CD4-positive, alpha-beta T cell treated with Interleukin-17A for 4 hours (primary cell): ENCODE results near the gene PDCL2.
"Not testable (repeated sequence)": the region's sequence is repeated elsewhere in the genome, so short reads cannot be mapped to it uniquely, and the experiment has no call there.

Experiments
- DNase-seq: peaks from one replicate; pipeline ENCODE4 v3.0.0-alpha.2; 2020; ENCODE audit warnings: mixed read lengths

Gene PDCL2

DNA sequence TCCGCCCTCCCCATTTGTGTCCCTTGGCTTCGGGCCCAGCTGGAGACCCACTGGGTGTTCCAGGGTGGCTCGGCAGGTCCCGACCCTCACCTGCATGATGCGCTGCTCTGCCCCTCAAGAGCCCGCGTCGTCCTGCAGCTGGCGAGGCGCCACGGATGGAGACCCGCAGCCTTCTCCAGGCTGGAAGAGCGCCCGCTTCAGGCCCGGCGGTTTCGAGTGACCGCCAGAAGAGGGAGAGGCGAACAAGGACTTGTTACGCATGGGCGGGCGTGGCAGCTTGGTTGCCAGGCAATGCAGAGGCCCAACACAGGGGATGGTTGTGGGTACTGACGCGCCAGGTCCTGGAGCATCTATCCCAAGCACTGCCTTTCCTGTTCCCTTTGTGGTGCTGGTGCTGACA lies at the start of gene PDCL2:
Gene PDCL2 (minus strand): TSS at position 232 of the 400 bp plus-strand sequence. CDS start 136 bp downstream, at position 96.
- no peak for DNase-seq

DNA sequence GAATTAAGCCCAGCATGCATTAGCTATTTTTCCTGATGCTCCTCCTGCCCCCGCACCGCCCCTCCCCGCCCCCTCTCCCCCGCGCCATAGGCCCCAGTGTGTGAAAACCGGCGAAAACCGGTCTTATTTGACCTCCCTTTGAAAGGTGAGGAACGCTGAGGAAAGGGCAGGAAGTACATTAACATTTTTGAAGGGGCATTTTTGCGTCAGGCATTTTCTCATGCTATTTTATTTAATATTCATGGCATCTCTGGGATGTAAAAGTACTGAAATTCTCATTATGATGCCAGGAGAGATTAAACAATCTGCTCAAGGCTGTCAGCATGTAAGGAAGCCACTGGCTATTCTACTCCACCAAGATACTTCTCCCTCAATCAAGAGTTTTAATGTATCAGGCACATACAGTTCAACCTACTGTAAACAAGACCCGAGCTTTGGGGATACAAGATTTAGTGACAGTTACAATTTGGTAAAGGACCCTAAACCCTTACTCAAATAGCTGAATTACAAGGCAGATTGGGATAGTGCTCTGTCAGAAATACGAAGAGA lies 45.3 kb upstream of the PDCL2 start:
- DNase-seq: no peak

DNA sequence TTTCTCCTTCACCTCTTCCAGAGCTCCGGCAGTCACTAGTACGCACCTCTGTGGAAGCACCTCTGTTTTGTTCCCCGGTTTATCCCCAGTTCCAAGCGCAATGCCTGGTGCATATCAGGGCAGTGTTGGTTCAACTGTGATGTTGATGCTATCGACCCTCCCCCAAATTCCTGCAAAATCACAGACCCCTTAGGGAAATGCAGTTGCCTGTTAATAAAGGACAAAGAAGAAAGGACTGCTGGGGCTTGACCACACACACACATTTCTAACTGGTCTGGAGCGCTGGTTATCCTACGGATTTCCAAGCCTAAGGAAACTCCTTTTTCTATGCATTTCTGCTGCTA lies 44.6 kb upstream of the PDCL2 start:
- DNase-seq: no peak

GRCh38 chr4:55635741-55636655 lies 44.0 kb upstream of the PDCL2 start, which contains the start of gene NMU:
NMU (minus strand) TSS chr4:55636298; CDS start chr4:55636192, 106 bp downstream.
- peak; percentile 27 for DNase-seq

DNA sequence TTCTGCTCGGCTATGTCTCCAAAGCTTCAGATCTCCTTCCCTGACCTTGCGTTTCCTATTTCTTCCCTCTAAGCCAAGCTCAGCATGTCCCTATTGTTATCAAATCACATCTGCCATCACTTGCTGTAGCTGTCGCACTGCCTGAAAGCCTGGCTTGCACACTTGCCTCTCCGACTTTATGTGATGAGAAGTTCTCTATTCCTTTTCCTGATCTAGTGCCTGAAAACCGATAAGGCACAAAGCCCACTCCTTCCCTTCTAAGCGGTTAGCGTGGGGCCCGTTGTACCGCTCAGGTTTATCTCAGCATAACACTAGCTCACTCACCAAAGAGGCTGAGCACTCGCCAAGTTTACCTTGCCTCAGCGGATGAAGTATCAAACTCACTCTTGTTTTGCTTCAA lies 43.2 kb upstream of the PDCL2 start:
- DNase-seq: no peak

GRCh38 chr4:55634417-55635128 lies 42.5 kb upstream of the PDCL2 start:
- no peak for DNase-seq

DNA sequence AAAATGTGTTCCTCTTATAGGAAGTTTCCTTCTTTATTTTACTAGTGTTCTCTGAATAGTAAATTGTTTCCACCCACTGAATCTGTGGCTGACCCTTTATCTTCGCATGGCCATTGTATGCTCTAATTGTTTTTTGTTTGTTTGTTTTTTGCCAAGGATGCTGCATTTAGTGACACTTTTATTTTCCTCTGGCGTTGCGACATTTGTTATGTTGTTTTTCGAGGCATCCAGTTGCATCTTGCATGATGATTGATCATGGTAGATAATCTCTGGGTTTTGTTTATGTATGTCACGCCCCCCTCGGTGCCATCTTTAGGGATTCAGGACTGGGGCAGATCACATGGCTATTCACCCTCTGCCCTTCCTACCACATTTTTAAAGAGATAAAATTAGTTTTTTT lies 41.9 kb upstream of the PDCL2 start:
- no peak for DNase-seq

DNA sequence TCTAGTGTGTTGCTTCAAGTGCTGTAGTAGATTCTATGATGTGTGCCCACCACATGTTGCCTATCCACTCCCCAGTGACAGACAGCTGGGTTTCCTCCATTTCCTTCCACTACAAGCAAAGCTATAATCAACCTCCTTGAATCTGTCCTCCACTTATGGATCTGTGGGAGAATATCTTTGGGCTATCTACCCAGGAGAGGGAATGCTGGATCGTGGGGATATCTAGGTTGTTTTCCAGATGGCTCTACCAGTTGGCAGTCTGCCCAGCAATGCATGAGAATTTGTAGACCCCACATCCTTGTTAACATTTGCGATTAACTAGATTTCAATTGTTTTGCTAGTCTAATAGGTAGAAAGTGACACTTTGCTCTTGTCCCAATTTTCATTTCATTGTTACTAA lies 33.8 kb upstream of the PDCL2 start:
- no peak for DNase-seq

- DNase-seq: not testable (repeated sequence)
Measured at GRCh38 chr4:55624063-55624462, 32.0 kb upstream of the PDCL2 start.

DNA sequence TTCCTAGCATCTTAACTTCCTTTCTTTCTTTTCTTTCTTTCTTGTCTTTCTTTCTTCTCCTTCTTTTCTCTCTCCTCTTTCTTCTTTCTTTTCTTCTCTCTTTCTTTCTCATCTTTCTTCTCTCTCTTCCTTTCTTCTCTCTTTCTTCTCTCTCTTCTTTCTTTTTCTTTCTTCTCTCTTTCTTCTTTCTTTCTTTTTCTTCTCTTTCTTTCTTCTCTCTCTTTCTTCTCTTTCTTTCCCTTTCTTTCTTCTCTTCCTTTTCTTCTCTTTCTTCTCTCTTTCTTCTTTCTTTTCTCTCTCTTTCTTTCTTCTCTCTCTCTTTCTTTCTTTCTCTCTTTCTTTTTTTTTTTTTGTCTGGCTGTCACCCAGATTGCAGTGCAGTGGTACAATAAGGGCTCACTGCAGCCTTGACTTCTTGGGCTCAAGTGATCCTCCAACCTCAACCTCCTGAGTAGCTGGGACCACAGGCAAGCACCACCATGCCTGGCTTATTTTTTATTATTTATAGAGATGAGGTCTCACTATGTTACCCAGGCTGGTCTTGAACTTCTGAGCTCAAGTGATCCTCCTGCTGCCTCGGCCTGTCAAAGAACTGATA lies 26.6 kb upstream of the PDCL2 start:
- no peak for DNase-seq

DNA sequence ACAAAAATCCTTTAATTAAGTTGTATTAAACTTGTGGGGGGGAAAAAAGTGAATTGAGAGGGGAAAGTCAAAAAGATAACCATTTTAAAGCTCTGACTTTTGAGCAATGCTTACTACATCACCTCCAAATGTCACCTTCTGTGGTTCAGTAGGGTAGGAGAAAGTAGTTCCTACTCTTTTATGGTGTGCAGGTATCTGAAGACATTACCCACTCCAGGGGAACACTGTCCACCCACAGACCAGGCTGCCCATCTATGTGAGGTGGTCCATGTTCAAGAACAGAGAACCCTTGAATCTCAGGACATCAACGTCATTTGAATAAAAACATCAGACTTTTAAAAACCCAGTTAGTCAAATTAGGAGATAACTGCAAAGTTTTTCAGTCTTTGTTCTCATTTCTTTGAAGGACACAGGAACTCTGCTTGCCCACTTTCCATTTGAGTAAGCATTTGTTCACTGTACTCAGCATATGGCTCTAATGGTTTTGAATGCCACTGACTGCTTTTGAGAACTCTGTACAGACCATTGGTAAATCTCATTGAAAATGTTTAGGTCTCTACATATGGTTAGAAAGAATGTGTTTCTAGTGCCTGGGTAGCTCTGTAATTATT lies 25.6 kb upstream of the PDCL2 start:
- no peak for DNase-seq

DNA sequence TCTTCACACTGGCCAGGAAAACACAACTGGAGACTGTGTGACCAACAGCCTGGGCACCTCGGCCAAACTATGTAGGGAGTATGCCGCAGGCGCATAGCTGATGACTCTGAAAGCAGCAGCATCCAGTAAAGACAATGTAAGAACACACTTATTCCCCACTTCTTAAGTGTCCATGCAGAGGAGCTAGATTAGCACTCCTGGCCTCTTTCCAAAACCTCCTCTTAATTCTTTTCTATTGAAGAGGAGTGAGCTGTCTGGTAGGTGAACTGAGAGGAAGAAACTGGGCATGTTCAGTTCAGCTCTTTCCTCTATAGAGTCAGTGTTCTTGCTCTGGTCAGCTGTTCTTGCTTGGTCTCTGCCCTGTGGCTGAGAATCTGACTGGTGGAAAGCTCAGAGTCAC lies 23.0 kb upstream of the PDCL2 start:
- DNase-seq: no peak

- DNase-seq: no peak
Measured at GRCh38 chr4:55613621-55614020, 21.6 kb upstream of the PDCL2 start.

- no peak for DNase-seq
Measured at GRCh38 chr4:55612341-55612740, 20.3 kb upstream of the PDCL2 start.

DNA sequence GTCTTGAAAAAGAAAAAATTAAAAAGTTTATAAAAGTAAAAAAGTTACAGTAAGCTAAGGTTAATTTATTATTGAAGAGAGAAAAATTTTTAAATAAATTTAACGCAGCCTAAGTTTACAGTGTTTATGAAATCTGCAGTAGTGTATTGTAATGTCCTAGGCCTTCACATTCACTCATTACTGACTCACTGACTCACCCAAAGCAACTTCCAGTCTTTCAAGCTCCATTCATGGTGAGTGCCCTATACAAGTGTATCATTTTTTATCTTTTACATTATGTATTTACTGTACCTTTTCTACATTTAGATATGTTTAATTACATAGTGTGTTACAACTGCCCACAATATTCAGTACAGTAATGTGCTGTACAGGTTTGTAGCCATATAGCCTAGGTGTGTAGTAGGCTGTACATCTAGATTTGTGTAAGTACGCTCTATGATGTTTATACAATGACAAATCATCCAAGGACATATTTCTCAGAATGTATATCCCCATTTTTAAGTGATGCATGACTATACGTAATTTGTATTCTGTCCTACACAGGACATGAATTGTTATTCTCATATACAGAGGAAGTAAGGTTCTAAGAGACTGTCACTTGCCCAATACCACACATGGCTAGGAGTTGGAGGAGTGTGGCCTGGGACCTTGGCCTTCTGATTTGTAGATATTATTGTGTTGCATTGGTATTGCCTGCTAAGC lies 19.5 kb upstream of the PDCL2 start:
- no peak for DNase-seq

DNA sequence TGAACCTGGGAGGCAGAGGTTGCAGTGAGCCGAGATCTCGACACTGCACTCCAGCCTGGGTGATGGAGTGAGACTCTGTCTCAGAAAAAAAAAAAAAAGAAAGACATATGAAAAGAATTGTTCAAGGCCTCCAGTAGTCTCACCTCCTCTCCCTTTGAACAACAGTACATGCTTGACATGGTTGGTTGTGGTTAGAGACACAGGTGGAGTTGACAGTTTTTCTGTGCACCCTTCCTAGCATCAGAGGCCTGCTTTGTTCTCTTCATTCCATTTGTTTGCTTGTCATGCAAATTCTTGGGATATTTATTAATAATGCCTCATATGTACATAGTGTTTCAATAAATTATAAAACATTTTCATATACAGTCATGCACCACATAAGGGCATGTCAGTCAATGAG lies 18.3 kb upstream of the PDCL2 start:
- no peak for DNase-seq

GRCh38 chr4:55609393-55609866 lies 17.4 kb upstream of the PDCL2 start:
- no peak for DNase-seq

DNA sequence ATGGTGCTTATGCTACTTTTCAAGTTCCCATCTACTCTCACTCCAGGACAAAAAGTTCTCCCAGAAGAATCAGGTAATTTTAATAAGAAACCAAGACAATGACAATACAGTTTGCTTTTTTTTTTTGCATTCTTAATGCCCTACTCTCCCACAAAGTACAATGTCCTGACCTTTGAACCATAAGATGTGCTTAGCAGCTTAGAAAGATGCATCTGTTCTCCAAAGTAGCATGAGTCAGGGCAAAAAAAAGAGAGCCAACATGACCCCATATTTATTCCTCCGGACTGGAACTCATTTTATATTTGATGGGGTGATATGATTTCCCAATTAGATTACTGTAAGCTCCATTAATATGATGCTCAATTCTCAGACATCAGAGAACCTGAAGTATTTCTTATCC lies 16.5 kb upstream of the PDCL2 start:
- no peak for DNase-seq

DNA sequence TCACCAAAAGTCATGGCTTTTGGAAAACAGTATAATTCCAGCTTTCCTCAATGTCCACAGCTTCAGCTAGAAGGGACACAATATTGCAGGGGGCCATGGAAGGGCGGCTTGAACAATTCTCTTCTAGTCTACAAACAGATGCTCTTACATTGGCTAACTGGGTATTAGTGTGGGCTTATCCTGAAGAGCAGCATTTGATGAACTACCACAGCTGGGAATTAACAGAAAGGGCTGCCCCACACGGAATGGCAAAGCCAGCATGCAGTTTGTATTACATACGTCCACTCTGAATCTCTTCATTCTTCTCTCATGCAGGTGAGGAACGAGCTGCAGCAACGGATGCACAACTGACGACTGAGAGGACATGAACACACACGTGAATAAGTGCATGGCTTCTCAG lies 13.0 kb upstream of the PDCL2 start:
- no peak for DNase-seq

DNA sequence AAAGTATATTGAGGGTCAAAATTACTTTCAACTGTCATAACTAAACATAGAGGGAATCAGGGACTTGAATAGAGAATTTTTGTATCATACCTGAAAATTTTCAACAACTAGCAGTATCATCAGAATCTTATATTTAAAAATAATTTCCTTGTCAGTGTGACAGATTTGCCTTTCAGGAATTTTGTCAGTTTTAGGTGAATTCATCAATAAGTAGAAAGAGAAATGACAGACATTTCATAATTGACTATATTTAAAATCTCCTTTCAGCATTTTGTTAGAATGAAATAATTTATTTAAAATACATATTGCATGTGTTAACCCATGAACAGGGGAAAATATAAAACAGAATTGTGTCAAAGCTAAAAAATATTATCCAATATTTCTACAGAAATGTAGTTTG lies 8.6 kb upstream of the PDCL2 start:
- DNase-seq: no peak

DNA sequence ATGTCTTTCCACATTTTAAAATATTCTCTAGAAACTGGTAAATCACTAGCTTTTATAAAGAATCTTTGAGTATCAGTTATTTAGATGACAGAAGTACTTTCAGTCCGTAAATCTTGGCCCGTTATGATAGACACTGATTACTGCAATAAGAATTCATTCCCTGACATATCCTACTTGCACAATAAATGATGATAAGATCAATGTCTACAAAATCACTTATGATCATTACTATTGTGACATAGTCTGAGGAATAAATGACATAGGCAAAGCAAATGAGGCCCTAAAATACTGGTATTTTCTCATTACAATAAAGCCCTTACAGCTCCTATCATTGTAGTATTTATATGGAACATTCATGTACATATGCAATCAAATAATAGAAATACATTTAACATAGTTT lies 6.6 kb upstream of the PDCL2 start:
- DNase-seq: no peak

- DNase-seq: no peak
Measured at GRCh38 chr4:55588160-55588559, 3.9 kb downstream of the PDCL2 start.
